ENCODE results near the gene ISL2. TPM values are rescaled to one million over a fixed set of nuclear protein-coding genes. Genes with fewer than 3 reads are reported as not detected.
"Not testable (repeated sequence)": the region's sequence is repeated elsewhere in the genome, so short reads cannot be mapped to it uniquely, and the experiment has no call there.

The ISL2 gene
- 5.0 and 7.7 TPM in 2 replicates for polyA plus RNA-seq (2011; rRNA removed)
- polyA minus RNA-seq (2011; rRNA and poly(A)+ RNA removed) = 4.2 and 4.3 TPM in 2 replicates

DNA sequence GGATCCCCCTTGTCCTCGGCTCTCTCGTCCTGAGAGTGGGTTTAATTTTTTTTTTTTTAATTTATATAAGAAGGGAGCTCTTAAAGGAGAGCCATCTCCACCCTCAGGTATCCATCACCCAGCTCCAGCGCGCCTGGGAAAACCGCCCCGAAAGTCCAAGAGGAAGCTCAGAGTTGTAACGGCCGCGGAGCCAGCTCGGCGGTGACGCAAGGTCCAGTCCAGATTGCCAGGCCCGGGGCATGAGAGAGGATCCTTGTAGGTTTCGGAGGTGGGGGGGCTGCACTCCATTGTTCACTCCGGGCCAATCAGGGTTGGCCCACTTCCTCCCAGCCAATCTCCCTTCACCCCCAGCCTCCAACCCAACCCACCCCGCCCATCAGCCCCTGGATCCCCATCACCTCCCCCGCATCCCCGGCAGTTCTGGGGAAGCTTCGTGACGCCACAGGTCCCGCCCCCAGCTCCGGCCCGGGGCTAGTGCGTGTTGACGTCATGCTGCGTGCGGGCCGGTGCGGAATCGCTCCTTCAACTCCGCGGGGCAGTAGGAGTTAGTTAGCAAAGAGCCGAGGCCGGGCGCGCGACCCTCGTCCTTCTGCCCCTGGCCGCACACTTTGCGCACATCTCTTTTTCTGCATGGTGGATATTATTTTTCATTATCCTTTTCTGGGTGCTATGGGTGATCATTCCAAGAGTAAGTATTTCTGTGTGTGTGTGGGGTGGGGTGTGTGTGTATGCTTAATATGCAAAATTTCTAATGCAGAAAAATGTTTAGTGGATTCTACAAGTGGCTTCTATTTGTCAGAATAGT is at the start of gene ISL2:
TSS of gene ISL2 (plus strand) at position 520 of the 805 bp plus-strand sequence. CDS start at position 631, 111 bp downstream.
- Histone ChIP-seq H3K27me3 (ENCODE audit: control insufficient read depth, insufficient read depth, low read length) (no peaks in the 10 kb centered on the region), H3K36me3 (ENCODE audit: control insufficient read depth, insufficient read depth, low read length) (peaks cover 10% of the 10 kb centered on the region), H3K4me3 (ENCODE audit: low read depth, low read length) (peak within 1 kb of the TSS; percentile 74)
- TF ChIP-seq, protein P1, sequence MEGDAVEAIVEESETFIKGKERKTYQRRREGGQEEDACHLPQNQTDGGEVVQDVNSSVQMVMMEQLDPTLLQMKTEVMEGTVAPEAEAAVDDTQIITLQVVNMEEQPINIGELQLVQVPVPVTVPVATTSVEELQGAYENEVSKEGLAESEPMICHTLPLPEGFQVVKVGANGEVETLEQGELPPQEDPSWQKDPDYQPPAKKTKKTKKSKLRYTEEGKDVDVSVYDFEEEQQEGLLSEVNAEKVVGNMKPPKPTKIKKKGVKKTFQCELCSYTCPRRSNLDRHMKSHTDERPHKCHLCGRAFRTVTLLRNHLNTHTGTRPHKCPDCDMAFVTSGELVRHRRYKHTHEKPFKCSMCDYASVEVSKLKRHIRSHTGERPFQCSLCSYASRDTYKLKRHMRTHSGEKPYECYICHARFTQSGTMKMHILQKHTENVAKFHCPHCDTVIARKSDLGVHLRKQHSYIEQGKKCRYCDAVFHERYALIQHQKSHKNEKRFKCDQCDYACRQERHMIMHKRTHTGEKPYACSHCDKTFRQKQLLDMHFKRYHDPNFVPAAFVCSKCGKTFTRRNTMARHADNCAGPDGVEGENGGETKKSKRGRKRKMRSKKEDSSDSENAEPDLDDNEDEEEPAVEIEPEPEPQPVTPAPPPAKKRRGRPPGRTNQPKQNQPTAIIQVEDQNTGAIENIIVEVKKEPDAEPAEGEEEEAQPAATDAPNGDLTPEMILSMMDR (IDR thresholded peaks at IDR 0.05; ENCODE audit: insufficient read depth, low read depth, low read length) = no peak
- ChIA-PET POLR2A (interaction anchor here (0.5 to 0.8 kb wide), 9 partner anchors 9 to 1077 kb away, joined by 3 to 7 read pairs (median 4); no protein-coding TSS in a partner anchor), CTCF (interaction anchor here (0.6 to 2.4 kb wide), 12 partner anchors 10 to 1719 kb away, joined by 3 to 14 read pairs (median 3); no protein-coding TSS in a partner anchor)
- peak; percentile 95 for DNase-seq (ENCODE audit: low read depth)

DNA sequence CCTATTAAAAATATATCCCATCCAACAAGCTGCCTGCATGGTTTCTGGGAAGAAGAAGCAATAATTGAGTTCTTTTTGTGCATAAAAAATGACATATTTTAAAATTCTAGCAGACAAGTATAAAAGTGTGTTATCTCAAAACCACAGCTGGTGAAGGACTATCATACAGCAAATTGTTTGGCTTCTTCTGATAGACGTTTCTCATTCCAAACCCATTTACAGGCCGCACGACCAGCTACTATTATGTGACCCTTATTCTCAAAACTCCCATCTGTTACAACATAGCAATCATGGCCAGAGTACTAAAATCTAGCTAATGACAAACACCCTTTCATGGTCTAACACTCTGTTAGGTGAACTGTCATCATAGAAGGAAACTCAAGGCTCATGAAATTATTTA is 47.0 kb upstream of the ISL2 start:
- H3K27me3 ChIP-seq (ENCODE audit: control insufficient read depth, insufficient read depth, low read length) = no peaks in the 10 kb centered on the region
- DNase-seq (ENCODE audit: low read depth) = no peak
- H3K36me3 ChIP-seq (ENCODE audit: control insufficient read depth, insufficient read depth, low read length) = peaks cover 2% of the 10 kb centered on the region
- H3K4me3 ChIP-seq (ENCODE audit: low read depth, low read length) = no peak overlapping the region
- TF ChIP-seq, protein P1 (IDR thresholded peaks at IDR 0.05; ENCODE audit: insufficient read depth, low read depth, low read length) = no peak
- POLR2A ChIA-PET = no interaction called here
- CTCF ChIA-PET = interaction anchor here (0.8 to 1.4 kb wide), 2 partner anchors 10 to 41 kb away, joined by 3 to 4 read pairs; no protein-coding TSS in a partner anchor

- POLR2A ChIA-PET = no interaction called here
- CTCF ChIA-PET = interaction anchor here (2.6 kb wide), 1 partner anchor 37 kb away, joined by 7 read pairs; no protein-coding TSS in a partner anchor
- H3K4me3 ChIP-seq (ENCODE audit: low read depth, low read length) = no peak overlapping the region
- TF ChIP-seq, protein P1 (IDR thresholded peaks at IDR 0.05; ENCODE audit: insufficient read depth, low read depth, low read length) = no peak
- H3K27me3 ChIP-seq (ENCODE audit: control insufficient read depth, insufficient read depth, low read length) = no peaks in the 10 kb centered on the region
- no peaks in the 10 kb centered on the region; the same call in 1 of the 2 replicates for H3K36me3 ChIP-seq (ENCODE audit: control insufficient read depth, insufficient read depth, low read length)
- DNase-seq (ENCODE audit: low read depth) = no peak
Measured at GRCh38 chr15:76293361-76293760, 43.2 kb upstream of the ISL2 start.

GRCh38 chr15:76294463-76294862 is 42.1 kb upstream of the ISL2 start:
- DNase-seq (ENCODE audit: low read depth); H3K27me3 ChIP-seq (ENCODE audit: control insufficient read depth, insufficient read depth, low read length); POLR2A ChIA-PET; H3K36me3 ChIP-seq (ENCODE audit: control insufficient read depth, insufficient read depth, low read length); H3K4me3 ChIP-seq (ENCODE audit: low read depth, low read length): not testable (repeated sequence)
- CTCF ChIA-PET = interaction anchor here (1.1 to 2.6 kb wide), 2 partner anchors 9 to 36 kb away, joined by 6 to 7 read pairs; no protein-coding TSS in a partner anchor

DNA sequence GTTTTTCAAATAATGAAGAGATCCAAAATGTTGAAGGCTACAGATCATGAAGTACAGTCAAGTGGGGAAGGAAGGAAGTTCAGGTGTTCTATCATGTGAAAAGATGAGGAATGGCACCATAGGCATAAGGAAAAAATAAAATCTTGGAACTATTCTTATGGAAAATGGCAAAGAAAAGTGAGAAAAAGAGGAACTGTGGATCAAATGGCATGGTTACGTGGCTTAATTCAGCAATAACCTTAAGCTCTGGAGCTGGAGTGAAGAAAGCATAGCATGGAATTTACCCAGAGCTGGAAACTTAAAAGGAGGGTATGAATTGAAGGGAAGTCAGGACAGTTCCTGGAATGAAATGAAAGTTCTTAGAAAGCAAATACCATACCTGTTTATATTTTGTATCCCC is 39.7 kb upstream of the ISL2 start:
- ChIA-PET CTCF (interaction anchor here (0.7 to 1.0 kb wide), 3 partner anchors 8 to 149 kb away, joined by 3 to 4 read pairs (median 3); no protein-coding TSS in a partner anchor), POLR2A (no interaction called here)
- H3K4me3 ChIP-seq (ENCODE audit: low read depth, low read length) = no peak overlapping the region
- H3K27me3 ChIP-seq (ENCODE audit: control insufficient read depth, insufficient read depth, low read length) = no peaks in the 10 kb centered on the region
- TF ChIP-seq, protein P1 (IDR thresholded peaks at IDR 0.05; ENCODE audit: insufficient read depth, low read depth, low read length) = no peak
- DNase-seq (ENCODE audit: low read depth) = no peak
- no peaks in the 10 kb centered on the region for H3K36me3 ChIP-seq (ENCODE audit: control insufficient read depth, insufficient read depth, low read length)

DNA sequence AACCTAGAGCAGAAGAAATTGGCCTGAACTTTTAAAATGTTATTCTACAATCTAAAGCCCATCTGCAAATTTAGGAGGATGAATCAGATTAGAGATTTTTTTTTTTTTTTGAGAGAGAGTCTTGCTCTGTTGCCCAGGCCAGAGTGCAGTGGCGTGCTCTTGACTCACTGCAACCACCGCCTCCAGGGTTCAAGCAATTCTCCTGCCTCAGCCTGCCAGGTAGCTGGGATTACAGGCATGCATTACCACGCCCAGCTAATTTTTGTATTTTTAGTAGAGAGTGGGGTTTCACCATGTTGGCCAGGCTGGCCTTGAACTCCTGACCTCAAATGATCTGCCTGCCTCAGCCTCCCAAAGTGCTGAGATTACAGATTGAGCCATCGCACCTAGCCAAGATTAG is 38.6 kb upstream of the ISL2 start:
- H3K36me3 ChIP-seq (ENCODE audit: control insufficient read depth, insufficient read depth, low read length); H3K4me3 ChIP-seq (ENCODE audit: low read depth, low read length); DNase-seq (ENCODE audit: low read depth); H3K27me3 ChIP-seq (ENCODE audit: control insufficient read depth, insufficient read depth, low read length); POLR2A ChIA-PET: not testable (repeated sequence)
- CTCF ChIA-PET = interaction anchor here (0.7 to 1.0 kb wide), 2 partner anchors 9 to 16 kb away, joined by 3 to 4 read pairs; no protein-coding TSS in a partner anchor
